ENCODE data around the gene JPH3.

DNA sequence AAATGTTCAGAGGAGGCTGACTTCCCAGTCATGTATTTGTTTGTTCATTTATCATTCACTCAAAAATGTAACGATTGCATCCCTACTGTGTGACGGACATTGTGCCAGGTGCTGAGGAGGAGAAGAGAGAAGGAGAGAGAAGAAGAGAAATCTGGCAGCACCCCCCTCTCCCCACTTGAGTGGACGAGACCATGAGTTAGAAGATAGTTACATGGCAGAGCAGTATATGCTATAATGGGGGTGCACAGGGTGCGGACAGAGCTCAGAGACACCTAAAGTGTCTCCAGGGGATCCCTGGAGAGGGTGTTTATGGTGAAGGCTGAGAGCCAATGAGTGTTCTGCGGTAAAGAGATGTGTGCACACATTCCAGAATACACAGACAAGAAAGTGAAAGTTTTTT, 6.6 kb upstream of the JPH3 start:
- TF ChIP-seq CTCF (IDR thresholded peaks at IDR 0.05) (no peak), POLR2A (IDR thresholded peaks at IDR 0.05) (no peak)
